Esophagus squamous epithelium (tissue), 4 donors: ENCODE results near the gene RELN.
A peak's percentile ranks its signal among the peaks of the same experiment; 100 is the strongest.

Experiments
- POLR2A ChIP-seq, 4 donors: fragments of 450-650 bp; IDR thresholded peaks; one replicate each; pipeline ENCODE4 v1.6.1; 2017; ENCODE audit warnings: antibody characterized with exemption in 4 of 4, mild to moderate bottlenecking in 4 of 4, moderate library complexity in 3 of 4
- TF ChIP-seq, protein P1 (sequence below), 6 experiments: fragments of 450-650 bp in 4 of 6; fragments of 200-600 bp in 2 of 6; sonication (generic) in 2 of 6; IDR thresholded peaks; one replicate each; pipeline ENCODE4 v1.5.1; 2016 to 2019; ENCODE audit warnings: antibody characterized with exemption in 6 of 6, mild to moderate bottlenecking in 4 of 6, moderate library complexity in 4 of 6

DNA sequence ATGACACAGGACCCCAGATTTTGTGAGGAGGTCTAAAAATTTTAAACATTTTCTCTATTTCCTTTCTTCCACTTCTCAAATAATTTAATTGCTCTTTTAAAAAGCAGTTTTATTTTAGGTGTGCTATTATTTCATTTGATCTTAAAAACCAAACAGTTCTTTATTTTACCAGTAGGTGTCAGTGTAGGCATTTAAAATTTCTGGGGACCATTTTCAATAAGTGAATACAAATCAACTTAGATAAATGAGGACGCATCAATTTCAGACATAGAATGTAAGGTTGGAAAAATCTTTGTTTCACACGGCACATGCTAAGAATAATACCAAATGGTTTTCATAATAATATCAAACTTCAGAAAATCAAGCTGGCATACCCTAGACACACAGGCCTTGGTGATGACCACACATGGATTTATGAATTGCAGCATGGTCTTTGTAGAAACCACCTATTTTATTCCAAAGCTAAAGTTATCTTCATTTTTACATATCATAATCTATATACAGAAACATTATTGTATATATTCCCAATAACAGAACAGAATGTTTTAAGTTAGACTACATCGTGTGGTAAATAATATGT lies 415.9 kb downstream of the RELN start:
- TF ChIP-seq, protein P1, sequence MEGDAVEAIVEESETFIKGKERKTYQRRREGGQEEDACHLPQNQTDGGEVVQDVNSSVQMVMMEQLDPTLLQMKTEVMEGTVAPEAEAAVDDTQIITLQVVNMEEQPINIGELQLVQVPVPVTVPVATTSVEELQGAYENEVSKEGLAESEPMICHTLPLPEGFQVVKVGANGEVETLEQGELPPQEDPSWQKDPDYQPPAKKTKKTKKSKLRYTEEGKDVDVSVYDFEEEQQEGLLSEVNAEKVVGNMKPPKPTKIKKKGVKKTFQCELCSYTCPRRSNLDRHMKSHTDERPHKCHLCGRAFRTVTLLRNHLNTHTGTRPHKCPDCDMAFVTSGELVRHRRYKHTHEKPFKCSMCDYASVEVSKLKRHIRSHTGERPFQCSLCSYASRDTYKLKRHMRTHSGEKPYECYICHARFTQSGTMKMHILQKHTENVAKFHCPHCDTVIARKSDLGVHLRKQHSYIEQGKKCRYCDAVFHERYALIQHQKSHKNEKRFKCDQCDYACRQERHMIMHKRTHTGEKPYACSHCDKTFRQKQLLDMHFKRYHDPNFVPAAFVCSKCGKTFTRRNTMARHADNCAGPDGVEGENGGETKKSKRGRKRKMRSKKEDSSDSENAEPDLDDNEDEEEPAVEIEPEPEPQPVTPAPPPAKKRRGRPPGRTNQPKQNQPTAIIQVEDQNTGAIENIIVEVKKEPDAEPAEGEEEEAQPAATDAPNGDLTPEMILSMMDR (IDR thresholded peaks at IDR 0.05): peak in 5 of 6 experiments; percentile 20 to 68 (median 56)
- no peak for TF ChIP-seq POLR2A (IDR thresholded peaks at IDR 0.05)
